Cardiac muscle cell (in vitro differentiated cells and primary cell): ENCODE data around the gene MRGPRG. TPM values are rescaled to one million over a fixed set of nuclear protein-coding genes. Genes with fewer than 3 reads are reported as not detected.

Experiments
- DNase-seq, 2 donors: peaks; one replicate each; pipeline versions ENCODE4 v3.0.0 to v3.0.0-alpha.2; 2010 to 2017; ENCODE audit warnings: low read depth in 1 of 2, low spot score in 1 of 2
- H3K27ac ChIP-seq: fragments of 200-600 bp; sonication (generic); 2 replicates; pipeline ENCODE4 v1.5.1; 2016
- H3K27me3 ChIP-seq: fragments of 200-600 bp; sonication (generic); 2 replicates; pipeline ENCODE4 v1.6.0; 2016; ENCODE audit warnings: control low read depth
- H3K36me3 ChIP-seq: fragments of 200-600 bp; sonication (generic); 2 replicates; pipeline ENCODE4 v1.5.1; 2016; ENCODE audit warnings: control low read depth
- H3K4me1 ChIP-seq: fragments of 200-600 bp; sonication (generic); 2 replicates; pipeline ENCODE4 v1.8.1; 2017; ENCODE audit warnings: low read depth, mild to moderate bottlenecking, mixed run types
- H3K4me3 ChIP-seq: fragments of 200-600 bp; sonication (generic); 2 replicates; pipeline ENCODE4 v1.5.1; 2016; ENCODE audit warnings: mild to moderate bottlenecking
- H3K9me3 ChIP-seq: fragments of 200-600 bp; sonication (generic); 2 replicates; pipeline ENCODE4 v1.5.1; 2017; ENCODE audit warnings: low read depth, mild to moderate bottlenecking, control low read depth
- CTCF ChIP-seq: IDR thresholded peaks from 2 replicates; pipeline ENCODE4 v1.5.1; 2012; ENCODE audit warnings: low read depth, mild to moderate bottlenecking, low read length
- polyA plus RNA-seq: library from polyadenylated mRNA; unstranded; fragments of >200 nt; fragmentation: Nextera tagmentation; extraction: Ambion mirVana; gene quantifications from 2 replicates; pipeline ENCODE4 v1.2.1, GENCODE V29; 2016
- total RNA-seq: library from RNA; depleted of rRNA; stranded (reverse); fragments of >200 nt; gene quantifications from 2 replicates; pipeline ENCODE4 v1.2.3, GENCODE V29; 2016

The MRGPRG gene
- total and polyA plus RNA-seq, 2 experiments from 2014 or later: not detected

- DNase-seq: no peak
- TF ChIP-seq CTCF: no peak
- Histone ChIP-seq H3K9me3 (no peaks in the 10 kb centered on the region), H3K27ac (no peak overlapping the region), H3K27me3 (peaks cover 72% of the 10 kb centered on the region), H3K4me1 (no peaks in the 10 kb centered on the region), H3K4me3 (no peak overlapping the region), H3K36me3 (no peaks in the 10 kb centered on the region)
Measured at GRCh38 chr11:3202759-3203158, 15.9 kb downstream of the MRGPRG start.

GRCh38 chr11:3202305-3202704 lies 16.3 kb downstream of the MRGPRG start:
- H3K27ac ChIP-seq: no peak overlapping the region
- TF ChIP-seq CTCF: no peak
- no peaks in the 10 kb centered on the region for H3K9me3 ChIP-seq
- no peaks in the 10 kb centered on the region for H3K4me1 ChIP-seq
- no peak for DNase-seq
- H3K27me3 ChIP-seq: peaks cover 75% of the 10 kb centered on the region
- H3K4me3 ChIP-seq: no peak overlapping the region
- no peaks in the 10 kb centered on the region for H3K36me3 ChIP-seq

GRCh38 chr11:3201677-3202181 lies 16.9 kb downstream of the MRGPRG start:
- TF ChIP-seq CTCF: no peak
- DNase-seq: no peak
- Histone ChIP-seq H3K4me3 (no peak overlapping the region), H3K27me3 (peaks cover 75% of the 10 kb centered on the region), H3K36me3 (no peaks in the 10 kb centered on the region), H3K27ac (no peak overlapping the region), H3K4me1 (no peaks in the 10 kb centered on the region), H3K9me3 (no peaks in the 10 kb centered on the region)

GRCh38 chr11:3201112-3201581 lies 17.5 kb downstream of the MRGPRG start:
- TF ChIP-seq CTCF: no peak
- Histone ChIP-seq H3K27ac (no peak overlapping the region), H3K4me1 (no peaks in the 10 kb centered on the region), H3K27me3 (peaks cover 71% of the 10 kb centered on the region), H3K36me3 (no peaks in the 10 kb centered on the region), H3K4me3 (no peak overlapping the region), H3K9me3 (no peaks in the 10 kb centered on the region)
- no peak for DNase-seq

GRCh38 chr11:3200388-3201111 lies 18.1 kb downstream of the MRGPRG start:
- Histone ChIP-seq H3K27me3 (peaks cover 65% of the 10 kb centered on the region), H3K36me3 (no peaks in the 10 kb centered on the region), H3K4me3 (no peak overlapping the region), H3K27ac (no peak overlapping the region), H3K4me1 (no peaks in the 10 kb centered on the region), H3K9me3 (no peaks in the 10 kb centered on the region)
- DNase-seq: no peak
- no peak for TF ChIP-seq CTCF
